H9 (cell line): ENCODE measurements around the gene SDK1. TPM values are rescaled to one million over a fixed set of nuclear protein-coding genes. Genes with fewer than 3 reads are reported as not detected.

Experiments
- DNase-seq: peaks from one replicate; pipeline ENCODE4 v3.0.0-alpha.2; 2017
- H2AFZ ChIP-seq: one replicate; pipeline ENCODE4 v1.6.1; 2013; ENCODE audit warnings: mild to moderate bottlenecking, low read length, control low read depth, moderate library complexity
- H2AK5ac ChIP-seq: 2 replicates; pipeline ENCODE4 v1.6.1; 2013; ENCODE audit warnings: low read length, control low read depth, mixed read lengths; ENCODE audit not compliant: insufficient read length
- H2BK120ac ChIP-seq: one replicate; pipeline ENCODE4 v1.6.1; 2013; ENCODE audit warnings: low read depth, mild to moderate bottlenecking, low read length, control low read depth, inconsistent platforms; ENCODE audit not compliant: poor library complexity, severe bottlenecking
- H2BK12ac ChIP-seq: 2 replicates; pipeline ENCODE4 v1.6.1; 2013; ENCODE audit warnings: low read length, control low read depth, mixed read lengths, low read depth; ENCODE audit not compliant: insufficient read length
- H2BK15ac ChIP-seq: 2 replicates; pipeline ENCODE4 v1.6.1; 2013; ENCODE audit warnings: low read depth, low read length, control low read depth
- H2BK20ac ChIP-seq: one replicate; pipeline ENCODE4 v1.6.1; 2013; ENCODE audit warnings: low read depth, mild to moderate bottlenecking, low read length, control low read depth, inconsistent platforms; ENCODE audit not compliant: poor library complexity, severe bottlenecking
- H2BK5ac ChIP-seq: 2 replicates; pipeline ENCODE4 v1.6.1; 2013; ENCODE audit warnings: low read length, control low read depth, mixed read lengths; ENCODE audit not compliant: insufficient read length
- H3K14ac ChIP-seq: 2 replicates; pipeline ENCODE4 v1.6.1; 2013; ENCODE audit warnings: low read length, control low read depth; ENCODE audit not compliant: insufficient read depth
- H3K18ac ChIP-seq: 2 replicates; pipeline ENCODE4 v1.6.1; 2013; ENCODE audit warnings: low read depth, mild to moderate bottlenecking, mixed read lengths, low read length, control low read depth; ENCODE audit not compliant: insufficient read length
- H3K23ac ChIP-seq: 2 replicates; pipeline ENCODE4 v1.6.1; 2013; ENCODE audit warnings: low read length, control low read depth, mixed read lengths, low read depth; ENCODE audit not compliant: insufficient read length
- H3K23me2 ChIP-seq: 2 replicates; pipeline ENCODE4 v1.6.1; 2013; ENCODE audit warnings: low read depth, mild to moderate bottlenecking, mixed read lengths, low read length, control low read depth; ENCODE audit not compliant: insufficient read length, poor library complexity, severe bottlenecking
- H3K27ac ChIP-seq: 2 replicates; pipeline ENCODE4 v1.5.1; 2013; ENCODE audit warnings: low read length, control low read depth, mixed read lengths, low read depth; ENCODE audit not compliant: insufficient read length
- H3K27me3 ChIP-seq: 2 replicates; pipeline ENCODE4 v1.6.1; 2013; ENCODE audit warnings: low read length, control low read depth, inconsistent platforms; ENCODE audit not compliant: insufficient read depth
- H3K4ac ChIP-seq: 2 replicates; pipeline ENCODE4 v1.6.1; 2013; ENCODE audit warnings: low read depth, mild to moderate bottlenecking, control low read depth, inconsistent platforms, low read length, moderate library complexity
- H3K4me1 ChIP-seq: 2 replicates; pipeline ENCODE4 v1.6.1; 2013; ENCODE audit warnings: low read length, control low read depth, inconsistent platforms; ENCODE audit not compliant: insufficient read depth
- H3K4me2 ChIP-seq: 2 replicates; pipeline ENCODE4 v1.6.1; 2013; ENCODE audit warnings: low read length, control low read depth, mixed read lengths; ENCODE audit not compliant: insufficient read length, insufficient read depth
- H3K56ac ChIP-seq: 2 replicates; pipeline ENCODE4 v1.6.1; 2013; ENCODE audit warnings: low read depth, mild to moderate bottlenecking, mixed read lengths, low read length, control low read depth; ENCODE audit not compliant: insufficient read length
- H3K79me1 ChIP-seq: 2 replicates; pipeline ENCODE4 v1.6.1; 2013; ENCODE audit warnings: low read depth, mild to moderate bottlenecking, moderate library complexity, low read length, control low read depth, inconsistent platforms; ENCODE audit not compliant: insufficient read depth, poor library complexity, severe bottlenecking
- H3K79me2 ChIP-seq: 2 replicates; pipeline ENCODE4 v1.6.1; 2013; ENCODE audit warnings: low read length, control low read depth, inconsistent platforms; ENCODE audit not compliant: insufficient read depth
- H3K9ac ChIP-seq: 2 replicates; pipeline ENCODE4 v1.6.1; 2013; ENCODE audit warnings: low read length, control low read depth, mixed read lengths; ENCODE audit not compliant: insufficient read length; ENCODE audit errors: extremely low read depth
- H3K9me3 ChIP-seq: one replicate; pipeline ENCODE4 v1.6.1; 2013; ENCODE audit warnings: low read depth, low read length, inconsistent platforms; ENCODE audit not compliant: control insufficient read depth
- H3T11ph ChIP-seq: one replicate; pipeline ENCODE4 v1.6.1; 2013; ENCODE audit warnings: mild to moderate bottlenecking, low read length, control low read depth, inconsistent platforms
- H4K20me1 ChIP-seq: one replicate; pipeline ENCODE4 v1.6.1; 2013; ENCODE audit not compliant: control insufficient read depth, insufficient read length, insufficient read depth
- H4K5ac ChIP-seq: 2 replicates; pipeline ENCODE4 v1.6.1; 2013; ENCODE audit warnings: low read depth, mild to moderate bottlenecking, mixed read lengths, low read length, control low read depth; ENCODE audit not compliant: insufficient read length
- H4K8ac ChIP-seq: replicated peaks from 2 replicates; pipeline ENCODE4 v1.6.1; 2013; ENCODE audit warnings: low read length, control low read depth, mixed read lengths, low read depth; ENCODE audit not compliant: insufficient read length
- H4K91ac ChIP-seq: 2 replicates; pipeline ENCODE4 v1.6.1; 2013; ENCODE audit warnings: low read depth, mild to moderate bottlenecking, moderate library complexity, mixed read lengths, low read length, control low read depth; ENCODE audit not compliant: insufficient read length
- H3K27ac Mint-ChIP-seq, 3 experiments: 2 replicates in 2 of 3; 3 replicates in 1 of 3; pipeline ENCODE4 v1.8.0; 2020 to 2021; ENCODE audit warnings: mixed read lengths in 3 of 3, mild to moderate bottlenecking in 1 of 3, moderate library complexity in 1 of 3
- H3K27me3 Mint-ChIP-seq: 2 replicates; pipeline ENCODE4 v1.8.0; 2021; ENCODE audit warnings: low read depth, mild to moderate bottlenecking, moderate library complexity, mixed read lengths
- H3K36me3 Mint-ChIP-seq, 3 experiments: 2 replicates in 2 of 3; 3 replicates in 1 of 3; pipeline ENCODE4 v1.8.0; 2020 to 2021; ENCODE audit warnings: low read depth in 3 of 3, mixed read lengths in 3 of 3; ENCODE audit not compliant: insufficient read depth in 1 of 3
- H3K4me1 Mint-ChIP-seq, 2 experiments: 2 replicates each; pipeline ENCODE4 v1.8.0; 2020; ENCODE audit warnings: mixed read lengths in 2 of 2
- H3K4me3 Mint-ChIP-seq, 2 experiments: 2 replicates in 1 of 2; 3 replicates in 1 of 2; pipeline ENCODE4 v1.8.0; 2020 to 2021; ENCODE audit warnings: mild to moderate bottlenecking in 2 of 2, mixed read lengths in 2 of 2, moderate library complexity in 1 of 2
- H3K9me3 Mint-ChIP-seq, 2 experiments: 2 replicates in 1 of 2; 3 replicates in 1 of 2; pipeline ENCODE4 v1.8.0; 2020; ENCODE audit warnings: mild to moderate bottlenecking in 2 of 2, mixed read lengths in 2 of 2, moderate library complexity in 1 of 2
- CTCF ChIP-seq: fragments of 200-600 bp; sonication (generic); conservative IDR thresholded peaks from 3 replicates; pipeline ENCODE4 v1.8.0; 2021; ENCODE audit warnings: antibody characterized with exemption, mild to moderate bottlenecking
- WGBS: extraction: QIAGEN DNeasy Blood & Tissue Kit; methylation state at CpG from one replicate; pipeline ENCODE4 v1.1.7; 2013; ENCODE audit warnings: missing lambda C conversion rate, low lambda C conversion rate, mixed read lengths; ENCODE audit not compliant: insufficient read length; ENCODE audit errors: extremely low coverage; 5-methylcytosine and 5-hydroxymethylcytosine counted together
- total RNA-seq: library from RNA; stranded (reverse); gene quantifications from 2 replicates; pipeline ENCODE4 v1.2.1, GENCODE V29; 2021

SDK1 gene
- total RNA-seq, 1 experiment from 2014 or later: 8.7 TPM

GRCh38 chr7:4107839-4108238 is 806.8 kb downstream of the SDK1 start:
- Histone ChIP-seq H2BK5ac (no peak overlapping the region), H3K9me3 (no peaks in the 10 kb centered on the region), H3K23me2 (no peaks in the 10 kb centered on the region), H3K23ac (no peak overlapping the region), H4K8ac (no peak overlapping the region), H3K4me1 (no peaks in the 10 kb centered on the region), H3K79me1 (no peaks in the 10 kb centered on the region), H4K20me1 (no peaks in the 10 kb centered on the region), H3K14ac (no peak overlapping the region), H2BK12ac (no peak overlapping the region), H3K18ac (no peak overlapping the region), H4K5ac (no peak overlapping the region), H3K79me2 (no peaks in the 10 kb centered on the region), H3K27me3 (no peaks in the 10 kb centered on the region), H2AK5ac (no peak overlapping the region), H3K56ac (no peak overlapping the region), H2AFZ (no peak overlapping the region), H3T11ph (no peak overlapping the region), H3K4ac (no peak overlapping the region), H2BK20ac (no peak overlapping the region), H3K27ac (no peak overlapping the region), H3K4me2 (no peak overlapping the region), H3K9ac (no peak overlapping the region), H2BK15ac (no peak overlapping the region), H2BK120ac (no peak overlapping the region), H4K91ac (no peak overlapping the region)
- peaks cover 7 to 10% of the 10 kb centered on the region in 2 experiments for H3K4me1 Mint-ChIP-seq
- no CpG with 5 or more reads among the region's 11 CpGs for WGBS
- no peak for DNase-seq
- H3K27ac Mint-ChIP-seq: no peak overlapping the region
- H3K27me3 Mint-ChIP-seq: peaks cover 2% of the 10 kb centered on the region
- TF ChIP-seq CTCF: no peak
- no peaks in the 10 kb centered on the region for H3K36me3 Mint-ChIP-seq
- H3K9me3 Mint-ChIP-seq: no peaks in the 10 kb centered on the region
- no peak overlapping the region for H3K4me3 Mint-ChIP-seq
